HG02623 (cell line): ENCODE data around the gene SPATA6.

ENCODE experiments used
- ATAC-seq: cut with Tn5 transposase; IDR thresholded peaks from one replicate; pipeline ENCODE4 v1.9.1; 2021; ENCODE audit warnings: moderate library complexity; ENCODE audit not compliant: unreplicated experiment

SPATA6 gene

GRCh38 chr1:48258106-48258505 is 213.9 kb downstream of the SPATA6 start:
- no peak for ATAC-seq

DNA sequence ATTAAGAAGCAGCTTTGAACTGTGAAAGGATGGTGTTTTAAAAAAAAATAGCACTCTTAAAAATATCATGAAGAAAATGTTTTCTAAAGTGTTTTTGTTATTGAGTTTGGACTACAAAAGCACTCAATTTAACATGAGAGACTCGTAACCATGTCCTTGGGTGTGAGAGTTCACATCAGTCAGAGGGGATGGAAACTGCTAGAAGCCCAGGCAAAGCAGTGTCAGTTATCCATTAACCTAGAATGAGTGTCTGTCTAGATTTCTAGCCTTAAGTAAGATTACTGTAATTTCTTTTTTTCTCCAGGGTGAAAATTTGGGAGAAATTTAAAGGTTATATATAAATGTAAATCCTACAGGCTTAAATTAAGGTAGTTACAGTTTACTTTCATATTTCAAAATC is 217.8 kb downstream of the SPATA6 start:
- ATAC-seq, result no peak

DNA sequence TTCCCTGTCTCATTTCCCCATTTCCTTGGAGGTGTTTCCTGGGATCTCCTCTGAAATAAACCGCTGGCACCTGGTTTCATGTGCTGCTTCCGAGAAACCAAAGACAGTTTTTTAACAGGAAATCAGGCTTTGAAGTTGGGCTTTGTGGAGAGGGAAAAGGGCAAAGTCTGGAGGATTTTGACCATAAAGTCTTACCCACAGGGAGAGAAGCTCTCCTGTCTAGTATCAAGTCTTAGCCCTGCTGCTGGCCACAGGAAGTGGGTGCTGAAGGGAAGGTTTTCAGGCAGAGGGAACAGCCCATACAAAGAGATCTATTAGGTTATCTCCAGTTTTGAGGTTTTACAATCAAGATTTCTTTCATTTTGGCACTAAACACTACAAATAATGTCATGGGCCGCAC is 220.2 kb downstream of the SPATA6 start:
- ATAC-seq, result no peak

GRCh38 chr1:48251323-48251722 is 220.7 kb downstream of the SPATA6 start:
- ATAC-seq, result no peak

GRCh38 chr1:48250572-48250971 is 221.4 kb downstream of the SPATA6 start:
- ATAC-seq, result no peak

DNA sequence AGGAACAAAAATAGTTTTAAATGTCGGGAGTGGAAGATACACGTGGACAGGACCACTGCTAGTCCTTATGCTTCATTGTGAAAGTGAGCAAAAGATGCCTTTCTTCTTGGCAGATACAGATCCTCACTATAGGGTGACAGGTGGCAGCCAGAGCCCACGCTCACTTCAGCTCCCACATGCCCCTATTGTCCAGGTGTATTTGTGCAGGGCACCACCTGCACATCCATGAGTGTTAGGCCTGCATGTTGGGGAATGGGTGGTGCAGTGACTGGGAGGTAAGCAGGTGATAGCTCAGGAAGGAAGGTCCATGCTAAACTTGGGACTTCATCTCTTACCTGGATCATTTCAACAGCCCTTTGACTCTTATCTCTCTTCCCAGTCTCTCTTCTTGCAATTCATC is 222.1 kb downstream of the SPATA6 start:
- no peak for ATAC-seq

DNA sequence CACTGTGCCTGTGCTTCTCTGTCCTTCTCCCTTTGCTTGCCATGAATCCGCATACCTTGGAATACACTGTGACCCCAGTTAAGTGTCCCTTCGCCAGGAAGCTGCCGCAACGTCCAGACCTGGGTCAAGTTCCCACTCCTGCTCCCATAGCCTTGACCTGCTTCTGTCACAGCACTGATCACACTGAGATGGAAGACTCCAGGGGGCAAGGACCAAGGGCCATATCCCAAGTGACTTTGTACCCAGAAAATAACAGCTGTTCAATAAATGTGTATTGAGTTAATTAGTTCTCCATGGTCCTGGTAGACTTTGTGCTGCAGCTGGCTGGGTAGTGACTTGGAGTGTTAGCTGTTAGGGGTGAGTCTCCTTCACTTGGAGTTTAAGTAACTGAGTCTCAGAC is 223.6 kb downstream of the SPATA6 start:
- ATAC-seq, result no peak

DNA sequence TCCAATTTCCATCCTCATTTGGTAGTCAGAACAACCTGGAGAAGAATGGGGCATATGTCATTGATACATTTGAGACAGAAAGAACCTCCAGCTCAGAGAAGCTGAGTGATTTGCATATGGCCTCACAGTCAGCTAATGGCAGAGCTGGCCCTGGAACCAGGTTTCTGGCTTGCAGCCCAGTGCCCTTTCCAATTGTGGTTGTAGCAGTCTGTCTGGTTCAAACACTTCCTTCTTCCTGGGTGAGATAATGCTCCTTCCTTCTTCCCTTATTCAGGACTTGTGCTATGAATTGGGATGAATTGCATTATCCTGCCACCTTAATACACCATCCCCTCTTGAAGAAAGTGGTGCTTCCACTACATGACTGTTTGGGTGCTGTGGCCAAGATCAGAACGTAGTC is 225.3 kb downstream of the SPATA6 start:
- ATAC-seq, result no peak
